A549 (cell line): ENCODE results near the gene FOS.
"Not testable (repeated sequence)": the region's sequence is repeated elsewhere in the genome, so short reads cannot be mapped to it uniquely, and the experiment has no call there.

Experiments
- CEBPB ChIP-seq, 2 experiments: fragments of >200 bp in 1 of 2; sonication (Bioruptor Twin) in 1 of 2; formaldehyde crosslinking in 1 of 2; IDR thresholded peaks; 2 replicates each; pipeline ENCODE4 v1.6.1; 2012 to 2016
- HDAC2 ChIP-seq: fragments of 200-600 bp; sonication (generic); IDR thresholded peaks from 2 replicates; pipeline ENCODE4 v1.6.1; 2016
- RARB ChIP-seq: fragments of 250-450 bp; sonication (Bioruptor Pico); IDR thresholded peaks from 2 replicates; pipeline ENCODE4 v1.8.0; 2021; ENCODE audit warnings: mild to moderate bottlenecking, moderate library complexity
- REST ChIP-seq: fragments of 200-600 bp; sonication (generic); IDR thresholded peaks from 2 replicates; pipeline ENCODE4 v1.6.1; 2016; ENCODE audit warnings: antibody characterized with exemption, mild to moderate bottlenecking, moderate library complexity
- SMC3 ChIP-seq: fragments of >200 bp; sonication (Bioruptor Twin); formaldehyde crosslinking; IDR thresholded peaks from 3 replicates; pipeline ENCODE4 v1.6.1; 2018; ENCODE audit warnings: inconsistent platforms

GRCh38 chr14:75235198-75235597, 43.4 kb upstream of the FOS start:
- not testable (repeated sequence) for TF ChIP-seq REST; SMC3; RARB; HDAC2; CEBPB (IDR thresholded peaks at IDR 0.05)
